Spleen (tissue), 11 donors: Measurements from ENCODE around the gene TENT4B. TPM values are rescaled to one million over a fixed set of nuclear protein-coding genes. Genes with fewer than 3 reads are reported as not detected.

Experiments
- DNase-seq: peaks from one replicate; pipeline ENCODE4 v3.0.0-alpha.2; 2020
- H3K27ac ChIP-seq, 8 donors: fragments of 200-600 bp; sonication (generic) in 7 of 8; 1 replicate in 4 of 8; 2 replicates in 4 of 8; pipeline versions ENCODE4 v1.5.0 to v1.8.0; 2016 to 2021; ENCODE audit warnings: inconsistent platforms in 4 of 8, mild to moderate bottlenecking in 4 of 8, moderate library complexity in 1 of 8
- H3K27me3 ChIP-seq, 7 donors: fragments of 200-600 bp; sonication (generic) in 6 of 7; replicated peaks in 1 of 7; 1 replicate in 4 of 7; 2 replicates in 3 of 7; pipeline versions ENCODE4 v1.5.0 to v1.8.0; 2016 to 2021; ENCODE audit warnings: inconsistent platforms in 3 of 7, mild to moderate bottlenecking in 1 of 7
- H3K36me3 ChIP-seq, 6 donors: fragments of 200-600 bp; sonication (generic) in 5 of 6; 1 replicate in 4 of 6; 2 replicates in 2 of 6; pipeline versions ENCODE4 v1.5.0 to v1.8.0; 2016 to 2021; ENCODE audit warnings: inconsistent platforms in 2 of 6
- H3K4me1 ChIP-seq, 6 donors: fragments of 200-600 bp; sonication (generic) in 5 of 6; 1 replicate in 3 of 6; 2 replicates in 3 of 6; pipeline versions ENCODE4 v1.5.0 to v1.8.0; 2016 to 2021; ENCODE audit warnings: inconsistent platforms in 3 of 6
- H3K4me3 ChIP-seq, 8 donors: fragments of 200-600 bp; sonication (generic) in 7 of 8; 1 replicate in 4 of 8; 2 replicates in 4 of 8; pipeline versions ENCODE4 v1.5.0 to v1.8.0; 2016 to 2021; ENCODE audit warnings: inconsistent platforms in 4 of 8, mild to moderate bottlenecking in 4 of 8, moderate library complexity in 2 of 8
- H3K9me3 ChIP-seq, 8 donors: fragments of 200-600 bp; sonication (generic) in 7 of 8; 1 replicate in 4 of 8; 2 replicates in 4 of 8; pipeline versions ENCODE4 v1.5.0 to v1.8.0; 2016 to 2021; ENCODE audit warnings: inconsistent platforms in 4 of 8
- CTCF ChIP-seq, 11 experiments: fragments of 200-600 bp in 7 of 11; fragments of 450-650 bp in 4 of 11; sonication (generic) in 4 of 11; IDR thresholded peaks in 8 of 11; conservative IDR thresholded peaks in 3 of 11; 1 replicate in 7 of 11; 2 replicates in 4 of 11; pipeline versions ENCODE4 v1.4.0 to v1.8.0; 2016 to 2021; ENCODE audit warnings: antibody characterized with exemption in 11 of 11, inconsistent platforms in 4 of 11, mild to moderate bottlenecking in 1 of 11
- POLR2A ChIP-seq, 3 donors: fragments of 450-650 bp; IDR thresholded peaks; one replicate each; pipeline ENCODE4 v1.5.1; 2017; ENCODE audit warnings: antibody characterized with exemption in 3 of 3, mild to moderate bottlenecking in 1 of 3
- POLR2AphosphoS5 ChIP-seq, 3 donors: sonication (generic); formaldehyde crosslinking; IDR thresholded peaks; one replicate each; pipeline ENCODE4 v1.5.1; 2017; ENCODE audit warnings: antibody characterized with exemption in 3 of 3
- WGBS, 5 donors: extraction: QIAGEN DNeasy Blood & Tissue Kit in 3 of 5; methylation state at CpG; one replicate each; pipeline versions ENCODE4 v1.1.5 to v1.1.7; 2013 to 2018; 5-methylcytosine and 5-hydroxymethylcytosine counted together
- intact Hi-C: fragments of 100-400 bp; cut with DNase I; formaldehyde crosslinking; loops from one replicate; pipeline ENCODE4 v1.15.0; 2023; ENCODE audit warnings: low total_unique reads
- polyA plus RNA-seq, 3 donors: library from polyadenylated mRNA; stranded (reverse); fragments of 200-250 nt; gene quantifications; one replicate each; pipeline ENCODE4 v1.2.1, GENCODE V29; 2013
- total RNA-seq, 7 donors: library from RNA; depleted of rRNA in 3 of 7; stranded (reverse); fragments of >200 nt in 3 of 7; fragmentation: NEBNext Ultra II Directional in 4 of 7; extraction: Animal tissue kit (Norgen Biotek cat#: 25700) in 4 of 7; gene quantifications; one replicate each; pipeline versions ENCODE4 v1.1.0 to v1.2.1, GENCODE V29; 2016 to 2021
- donor health status: healthy with polysubstance abuse.
- donor health status: DM: no; HTN: no; CAD: no; lungs with moderate emphysema.
- donor health status: DM: no; HTN: no; CAD: no.
- donor health status: Bipolar disorder and iron deficiency.
- donor health status: healthy.
- donor health status: DM: no; HTN: no; CAD: no.
- donor health status: DM: yes; HTN: yes; CAD: no.

Gene TENT4B
- total and polyA plus RNA-seq, 10 donors = 4.2 to 16.4 (median 12.1) TPM

GRCh38 chr16:50254072-50254471 lies 101.0 kb downstream of the TENT4B start:
- peaks cover 1 to 39% (median 9%) of the 10 kb centered on the region in 6 donors for H3K4me1 ChIP-seq
- H3K9me3 ChIP-seq = no peaks in the 10 kb centered on the region
- intact Hi-C loops = no loop called here
- no peaks in the 10 kb centered on the region for H3K36me3 ChIP-seq
- peak overlapping the region in 3 of 8 donors; percentile 26 to 50 (median 39) for H3K27ac ChIP-seq
- no peak overlapping the region for H3K4me3 ChIP-seq
- H3K27me3 ChIP-seq = no peaks in the 10 kb centered on the region
- 75 to 91% (median 78%) methylated on average over 7 of the region's 7 CpGs for WGBS, 5 donors
- peak in 2 of 3 donors; percentile 38 to 44 for TF ChIP-seq POLR2AphosphoS5 (IDR thresholded peaks at IDR 0.05)
- no peak for TF ChIP-seq CTCF (IDR thresholded peaks at IDR 0.05 in 8 of 11, conservative IDR thresholded peaks at IDR 0.05 in 3 of 11)
- TF ChIP-seq POLR2A (IDR thresholded peaks at IDR 0.05) = no peak
- DNase-seq = peak; percentile 56

DNA sequence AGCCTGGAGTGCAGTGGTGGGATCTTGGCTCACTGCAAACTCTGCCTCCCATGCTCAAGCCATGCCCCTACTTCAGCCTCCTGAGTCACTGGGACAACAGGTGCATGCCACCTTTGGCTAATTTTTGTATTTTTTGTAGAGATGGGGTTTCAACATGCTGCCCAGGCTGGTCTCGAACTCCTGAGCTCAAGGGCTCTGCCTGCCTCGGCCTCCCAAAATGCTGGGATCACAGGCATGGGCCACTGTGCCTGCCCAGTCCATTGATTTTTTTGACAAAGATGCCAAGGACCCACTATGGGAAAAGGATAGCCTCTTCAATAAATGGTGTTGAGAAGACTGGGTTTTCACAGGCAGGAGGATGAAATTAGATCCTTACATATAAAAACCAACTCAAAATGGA lies 102.4 kb downstream of the TENT4B start:
- no peak for DNase-seq
- WGBS, 5 donors = 82 to 92% (median 90%) methylated on average over 2 of the region's 2 CpGs

DNA sequence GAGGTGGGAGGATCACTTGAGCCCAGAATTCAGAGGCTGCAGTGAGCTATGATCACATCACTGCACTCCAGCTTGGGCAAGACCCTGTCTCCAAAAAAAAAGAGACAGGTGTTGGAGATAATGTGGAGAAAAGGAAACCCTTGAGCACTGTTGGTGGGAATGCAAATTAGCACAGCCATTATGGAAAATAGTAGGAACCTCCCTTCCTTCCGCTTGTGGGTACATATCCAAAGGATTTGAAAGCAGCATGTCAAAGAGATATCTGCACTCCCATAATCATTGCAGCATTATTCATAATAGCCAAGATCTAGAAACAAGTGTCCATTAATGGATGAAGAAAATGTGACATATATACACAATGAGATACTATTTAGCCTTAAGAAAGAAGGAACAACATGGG lies 103.5 kb downstream of the TENT4B start:
- WGBS, 5 donors = 44 to 92% (median 74%) methylated on average over 1 of the region's 1 CpG
- Histone ChIP-seq H3K36me3 (no peaks in the 10 kb centered on the region), H3K4me3 (no peak overlapping the region), H3K4me1 (peaks cover 10 to 48% (median 18%) of the 10 kb centered on the region in 6 donors), H3K27me3 (no peaks in the 10 kb centered on the region), H3K9me3 (no peaks in the 10 kb centered on the region), H3K27ac (no peak overlapping the region)
- no peak for TF ChIP-seq POLR2AphosphoS5 (IDR thresholded peaks at IDR 0.05)
- TF ChIP-seq POLR2A (IDR thresholded peaks at IDR 0.05) = no peak
- TF ChIP-seq CTCF (IDR thresholded peaks at IDR 0.05 in 8 of 11, conservative IDR thresholded peaks at IDR 0.05 in 3 of 11) = no peak
- DNase-seq = no peak
- intact Hi-C loops = no loop called here

More for the DNA sequence above, 102.4 kb downstream of the TENT4B start:
- Histone ChIP-seq H3K27ac (no peak overlapping the region), H3K27me3 (no peaks in the 10 kb centered on the region), H3K4me1 (peaks cover 10 to 51% (median 18%) of the 10 kb centered on the region in 6 donors), H3K9me3 (no peaks in the 10 kb centered on the region), H3K4me3 (no peak overlapping the region), H3K36me3 (no peaks in the 10 kb centered on the region)
- TF ChIP-seq POLR2AphosphoS5 (IDR thresholded peaks at IDR 0.05) = no peak
- TF ChIP-seq POLR2A (IDR thresholded peaks at IDR 0.05) = no peak
- TF ChIP-seq CTCF (IDR thresholded peaks at IDR 0.05 in 8 of 11, conservative IDR thresholded peaks at IDR 0.05 in 3 of 11) = no peak
- intact Hi-C loops = no loop called here

DNA sequence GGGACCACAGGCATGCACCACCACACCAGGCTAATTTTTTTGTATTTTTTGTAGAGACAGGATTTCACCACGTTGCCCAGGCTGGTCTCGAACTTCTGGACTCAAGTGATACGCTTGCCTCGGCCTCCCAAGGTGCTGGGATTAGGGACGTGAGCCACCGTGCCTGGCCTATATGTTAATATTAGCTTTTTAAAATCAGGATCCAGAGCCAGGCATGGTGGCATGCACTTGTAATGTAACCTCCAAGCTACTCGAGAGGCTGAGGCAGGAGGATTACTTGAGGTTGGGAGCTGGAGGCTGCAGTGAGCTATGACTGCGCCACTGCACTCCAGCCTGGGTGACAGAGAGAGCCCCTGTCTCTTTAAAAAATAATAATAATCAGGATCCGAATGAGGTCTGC lies 104.8 kb downstream of the TENT4B start:
- no peak for DNase-seq
- TF ChIP-seq CTCF (IDR thresholded peaks at IDR 0.05 in 8 of 11, conservative IDR thresholded peaks at IDR 0.05 in 3 of 11) (no peak), POLR2A (IDR thresholded peaks at IDR 0.05) (no peak), POLR2AphosphoS5 (IDR thresholded peaks at IDR 0.05) (no peak)
- Histone ChIP-seq H3K27me3 (no peaks in the 10 kb centered on the region), H3K4me1 (peaks cover 10 to 44% (median 18%) of the 10 kb centered on the region in 6 donors), H3K4me3 (no peak overlapping the region), H3K9me3 (no peaks in the 10 kb centered on the region), H3K27ac (no peak overlapping the region), H3K36me3 (no peaks in the 10 kb centered on the region)
- intact Hi-C loops = no loop called here
- WGBS, 5 donors = 90 to 94% (median 93%) methylated on average over 9 of the region's 9 CpGs
